ENCODE measurements around the gene CCDC170. TPM values are rescaled to one million over a fixed set of nuclear protein-coding genes. Genes with fewer than 3 reads are reported as not detected.

CCDC170 gene
- total and polyA plus RNA-seq, 2 of the 8 experiments (the other 6 are each of a cell fraction or from before 2014, with no cell fraction given), result 0.06 to 0.09 TPM

GRCh38 chr6:151451950-151452749 is 41.7 kb upstream of the CCDC170 start, which contains the start of gene RMND1 (continued):
- TF ChIP-seq CHD7 (IDR thresholded peaks at IDR 0.05; ENCODE audit: insufficient replicate concordance, low read length) (no peak), RFX5 (IDR thresholded peaks at IDR 0.05; ENCODE audit: borderline replicate concordance, low read depth, low read length) (no peak), POLR2A (IDR thresholded peaks at IDR 0.05; ENCODE audit: control extremely low read depth in 1 of 2, low read depth in 2 of 2, low read length in 2 of 2) (peak; percentile 84 to 89), ASH2L (IDR thresholded peaks at IDR 0.05; ENCODE audit: low read length) (peak; percentile 100), BACH1 (IDR thresholded peaks at IDR 0.05; ENCODE audit: low read length) (no peak), GTF2F1 (IDR thresholded peaks at IDR 0.05; ENCODE audit: borderline replicate concordance, low read depth, low read length) (peak; percentile 91), SUZ12 (IDR thresholded peaks at IDR 0.05; ENCODE audit: low read length) (no peak), EZH2 (IDR thresholded peaks at IDR 0.05; ENCODE audit: low read depth, low read length, severe bottlenecking) (no peak), TCF12 (IDR thresholded peaks at IDR 0.05; ENCODE audit: low read depth, low read length) (peak; percentile 40; the same call in 1 of the 2 replicates)
